GM23248 (cell line): ENCODE measurements around the gene SELENOT. TPM values are rescaled to one million over a fixed set of nuclear protein-coding genes. Genes with fewer than 3 reads are reported as not detected.
A peak's percentile ranks its signal among the peaks of the same experiment; 100 is the strongest.

Source experiments
- DNase-seq: peaks from one replicate; pipeline ENCODE4 v3.0.0-alpha.2; 2015
- H2AFZ ChIP-seq: fragments of 200-600 bp; sonication (generic); 2 replicates; pipeline ENCODE4 v1.6.1; 2016; ENCODE audit warnings: antibody characterized with exemption
- H3F3A ChIP-seq: fragments of 200-600 bp; sonication (generic); 2 replicates; pipeline ENCODE4 v1.6.1; 2016; ENCODE audit warnings: mild to moderate bottlenecking, antibody characterized with exemption, mixed run types; ENCODE audit not compliant: insufficient read depth
- H3K27ac ChIP-seq: fragments of 200-600 bp; sonication (generic); 2 replicates; pipeline ENCODE4 v1.5.1; 2016; ENCODE audit warnings: mild to moderate bottlenecking
- H3K27me3 ChIP-seq: fragments of 200-600 bp; sonication (generic); replicated peaks from 2 replicates; pipeline ENCODE4 v1.6.1; 2016; ENCODE audit warnings: mild to moderate bottlenecking; ENCODE audit not compliant: insufficient read depth
- H3K36me3 ChIP-seq: fragments of 200-600 bp; sonication (generic); 2 replicates; pipeline ENCODE4 v1.6.1; 2016; ENCODE audit warnings: low read depth, mild to moderate bottlenecking
- H3K4me1 ChIP-seq: fragments of 200-600 bp; sonication (generic); 2 replicates; pipeline ENCODE4 v1.6.1; 2016; ENCODE audit warnings: mild to moderate bottlenecking; ENCODE audit not compliant: insufficient read depth
- H3K4me2 ChIP-seq: fragments of 200-600 bp; sonication (generic); one replicate; pipeline ENCODE4 v1.6.1; 2016; ENCODE audit warnings: mild to moderate bottlenecking; ENCODE audit not compliant: unreplicated experiment
- H3K4me3 ChIP-seq: fragments of 200-600 bp; sonication (generic); 2 replicates; pipeline ENCODE4 v1.5.1; 2016; ENCODE audit warnings: mild to moderate bottlenecking
- H3K79me2 ChIP-seq: fragments of 200-600 bp; sonication (generic); 2 replicates; pipeline ENCODE4 v1.6.1; 2016; ENCODE audit warnings: mild to moderate bottlenecking; ENCODE audit not compliant: insufficient read depth
- H3K9ac ChIP-seq: fragments of 200-600 bp; sonication (generic); 2 replicates; pipeline ENCODE4 v1.6.1; 2016; ENCODE audit warnings: mild to moderate bottlenecking
- H3K9me2 ChIP-seq: fragments of 200-600 bp; sonication (generic); 2 replicates; pipeline ENCODE4 v1.6.1; 2016; ENCODE audit warnings: mixed run types, mild to moderate bottlenecking, moderate library complexity; ENCODE audit not compliant: insufficient read depth
- H3K9me3 ChIP-seq: fragments of 200-600 bp; sonication (generic); one replicate; pipeline ENCODE4 v1.6.1; 2017; ENCODE audit warnings: low read depth
- H4K20me1 ChIP-seq: fragments of 200-600 bp; sonication (generic); 2 replicates; pipeline ENCODE4 v1.6.0; 2016; ENCODE audit not compliant: insufficient read depth
- EZH2 ChIP-seq: fragments of 200-600 bp; sonication (generic); IDR thresholded peaks from 2 replicates; pipeline ENCODE4 v1.6.1; 2018; ENCODE audit warnings: antibody characterized with exemption, mild to moderate bottlenecking; ENCODE audit not compliant: insufficient read depth, poor library complexity, severe bottlenecking
- EZH2phosphoT487 ChIP-seq: fragments of 200-600 bp; sonication (generic); IDR thresholded peaks from 2 replicates; pipeline ENCODE4 v1.6.1; 2018; ENCODE audit warnings: antibody characterized with exemption, moderate library complexity, mild to moderate bottlenecking, low read depth; ENCODE audit not compliant: insufficient read depth
- WGBS, 2 experiments: methylation state at CpG; one replicate each; pipeline ENCODE4 v1.1.6; 2015 to 2017; ENCODE audit warnings: low lambda C conversion rate in 2 of 2, low coverage in 1 of 2; ENCODE audit errors: missing lambda C conversion rate in 2 of 2; 5-methylcytosine and 5-hydroxymethylcytosine counted together
- in situ Hi-C: fragments of 300-500 bp; cut with MboI; formaldehyde crosslinking; loops from 2 replicates; pipeline ENCODE4 v1.15.0; 2020
- polyA plus RNA-seq: library from polyadenylated mRNA; unstranded; fragments of >200 nt; fragmentation: Nextera tagmentation; extraction: Ambion mirVana; gene quantifications from 2 replicates; pipeline ENCODE4 v1.2.1, GENCODE V29; 2016
- total RNA-seq: library from RNA; depleted of rRNA; stranded (reverse); fragments of >200 nt; shearing (Covaris generic); gene quantifications from 2 replicates; pipeline ENCODE4 v1.2.3, GENCODE V29; 2014; rRNA removed

SELENOT gene, protein sequence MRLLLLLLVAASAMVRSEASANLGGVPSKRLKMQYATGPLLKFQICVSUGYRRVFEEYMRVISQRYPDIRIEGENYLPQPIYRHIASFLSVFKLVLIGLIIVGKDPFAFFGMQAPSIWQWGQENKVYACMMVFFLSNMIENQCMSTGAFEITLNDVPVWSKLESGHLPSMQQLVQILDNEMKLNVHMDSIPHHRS
- 92.8 and 179 TPM in 2 replicates for total RNA-seq
- polyA plus RNA-seq = 187 and 193 TPM in 2 replicates

DNA sequence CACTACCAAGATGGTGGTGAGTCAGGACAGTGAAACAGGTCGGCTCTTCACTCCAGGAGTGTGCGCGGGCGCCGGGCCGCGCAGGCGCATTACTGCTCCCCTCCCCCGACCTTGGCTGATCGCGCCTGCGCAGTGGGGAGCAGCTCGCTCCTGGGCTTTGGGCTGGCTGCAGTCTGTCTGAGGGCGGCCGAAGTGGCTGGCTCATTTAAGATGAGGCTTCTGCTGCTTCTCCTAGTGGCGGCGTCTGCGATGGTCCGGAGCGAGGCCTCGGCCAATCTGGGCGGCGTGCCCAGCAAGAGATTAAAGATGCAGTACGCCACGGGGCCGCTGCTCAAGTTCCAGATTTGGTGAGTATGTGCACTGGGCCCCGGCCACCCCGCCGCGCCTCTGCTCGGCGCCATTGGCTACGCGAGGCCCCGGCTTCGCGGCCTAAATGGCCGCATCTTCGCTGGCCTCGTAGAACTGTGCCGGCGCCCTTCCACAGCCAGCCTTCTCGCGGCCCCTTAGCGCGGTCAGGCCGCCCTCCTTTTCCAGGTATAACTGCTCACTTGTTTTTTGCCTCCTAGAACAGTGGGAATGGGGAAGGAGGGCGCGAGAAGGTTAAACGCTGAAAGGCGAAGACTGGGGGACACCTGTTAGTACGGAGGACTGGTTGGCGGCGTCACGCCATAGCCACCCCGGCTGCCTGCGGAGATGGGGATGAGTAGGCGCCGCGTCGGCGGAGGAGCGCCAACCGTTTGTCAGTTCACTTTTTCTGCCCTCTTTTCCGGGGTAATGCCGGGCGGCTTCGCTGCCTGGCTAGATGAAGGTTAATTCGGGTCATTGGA lies at the start of gene SELENOT:
Gene SELENOT, plus strand, starts transcription at position 169 of the 827 bp plus-strand sequence. Its CDS starts 42 bp downstream, at position 211.
- H3K27ac ChIP-seq = peak within 1 kb of the TSS; percentile 92
- peaks cover 67% of the 10 kb centered on the region for H3K79me2 ChIP-seq
- H3K9me2 ChIP-seq = no peaks in the 10 kb centered on the region
- no peaks in the 10 kb centered on the region for H3K9me3 ChIP-seq
- in situ Hi-C loops = no loop called here
- H3K4me1 ChIP-seq = peaks cover 36% of the 10 kb centered on the region
- H3K4me2 ChIP-seq = peak within 1 kb of the TSS; percentile 100
- H3K4me3 ChIP-seq = peak within 1 kb of the TSS; percentile 93
- no peaks in the 10 kb centered on the region for H3K27me3 ChIP-seq
- no peaks in the 10 kb centered on the region for H4K20me1 ChIP-seq
- peak within 1 kb of the TSS; percentile 96 for H2AFZ ChIP-seq
- H3K9ac ChIP-seq = peak within 1 kb of the TSS; percentile 93
- no peaks in the 10 kb centered on the region for H3K36me3 ChIP-seq
- peak; percentile 97 for DNase-seq
- TF ChIP-seq EZH2phosphoT487 (no peak), EZH2 (no peak)
- WGBS, 2 experiments = 1 to 2% methylated on average over 67 to 68 of the region's 69 CpGs
- peaks cover 53% of the 10 kb centered on the region for H3F3A ChIP-seq

DNA sequence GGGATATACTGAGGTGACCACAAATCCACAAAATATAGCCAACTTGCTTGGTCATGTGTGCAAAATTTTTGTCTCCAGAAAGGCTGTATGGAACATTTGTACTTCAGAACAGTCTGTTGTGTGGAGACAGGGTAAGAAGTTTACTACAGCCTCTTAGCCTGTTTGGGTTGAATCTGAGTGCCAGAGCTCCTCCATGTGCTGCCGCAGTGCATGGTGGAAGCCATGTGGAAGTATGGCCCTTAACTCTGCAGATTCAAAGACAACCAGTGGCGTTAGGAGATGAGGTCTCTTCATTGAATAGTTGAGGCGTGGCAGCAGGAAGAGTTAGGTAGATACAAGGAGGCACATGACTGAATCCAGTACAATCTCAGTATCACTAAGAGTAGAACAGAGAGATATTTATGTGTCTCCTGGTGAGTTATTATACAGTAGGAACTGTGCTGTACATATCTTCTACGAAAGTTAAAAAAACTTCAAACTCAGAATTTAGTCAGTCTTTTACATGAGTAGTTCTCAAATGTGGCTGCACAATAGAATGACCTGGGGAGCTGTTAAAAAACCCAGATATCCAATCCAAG lies 47.2 kb upstream of the SELENOT start:
- H4K20me1 ChIP-seq = no peaks in the 10 kb centered on the region
- no peak overlapping the region for H3K9ac ChIP-seq
- no peak for DNase-seq
- in situ Hi-C loops = no loop called here
- H3K36me3 ChIP-seq = peaks cover 41% of the 10 kb centered on the region
- no peak overlapping the region for H3K4me2 ChIP-seq
- WGBS, 2 experiments = 85 to 91% methylated on average over 4 of the region's 4 CpGs
- H3K27ac ChIP-seq = no peak overlapping the region
- peaks cover 100% of the 10 kb centered on the region for H3K79me2 ChIP-seq
- no peaks in the 10 kb centered on the region for H3K4me1 ChIP-seq
- no peaks in the 10 kb centered on the region for H3F3A ChIP-seq
- no peaks in the 10 kb centered on the region for H3K9me3 ChIP-seq
- H3K4me3 ChIP-seq = no peak overlapping the region
- H2AFZ ChIP-seq = no peak overlapping the region
- no peaks in the 10 kb centered on the region for H3K9me2 ChIP-seq
- H3K27me3 ChIP-seq = no peaks in the 10 kb centered on the region
- TF ChIP-seq EZH2 = no peak
- no peak for TF ChIP-seq EZH2phosphoT487

DNA sequence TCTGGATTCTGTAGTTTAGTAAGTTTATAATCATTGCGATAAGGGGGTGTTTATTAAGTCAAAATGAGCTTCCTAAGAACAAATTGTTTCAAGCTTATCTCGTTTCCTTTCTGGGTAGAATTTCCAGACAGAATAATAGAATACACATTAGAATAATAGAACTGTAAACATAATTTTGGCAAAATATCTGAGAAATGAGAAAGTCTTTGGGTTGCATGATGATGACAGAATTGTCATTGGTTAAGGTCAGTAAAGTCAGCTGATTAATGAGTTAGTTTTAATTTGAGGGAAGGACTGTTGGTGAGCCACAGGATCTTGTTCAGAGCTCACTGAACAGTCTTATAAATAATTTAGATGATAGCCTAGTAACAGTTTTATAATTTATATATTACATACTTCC lies 46.3 kb upstream of the SELENOT start:
- H3K27me3 ChIP-seq = no peaks in the 10 kb centered on the region
- in situ Hi-C loops = no loop called here
- H3K4me1 ChIP-seq = no peaks in the 10 kb centered on the region
- no peaks in the 10 kb centered on the region for H3F3A ChIP-seq
- no peaks in the 10 kb centered on the region for H4K20me1 ChIP-seq
- DNase-seq = no peak
- H3K27ac ChIP-seq = no peak overlapping the region
- peaks cover 100% of the 10 kb centered on the region for H3K79me2 ChIP-seq
- H3K4me2 ChIP-seq = no peak overlapping the region
- no peaks in the 10 kb centered on the region for H3K9me2 ChIP-seq
- no peak overlapping the region for H2AFZ ChIP-seq
- H3K9ac ChIP-seq = no peak overlapping the region
- no peak overlapping the region for H3K4me3 ChIP-seq
- TF ChIP-seq EZH2 (no peak), EZH2phosphoT487 (no peak)
- H3K9me3 ChIP-seq = no peaks in the 10 kb centered on the region
- 50 to 58% methylated on average over 2 of the region's 2 CpGs for WGBS, 2 experiments
- H3K36me3 ChIP-seq = peaks cover 41% of the 10 kb centered on the region

DNA sequence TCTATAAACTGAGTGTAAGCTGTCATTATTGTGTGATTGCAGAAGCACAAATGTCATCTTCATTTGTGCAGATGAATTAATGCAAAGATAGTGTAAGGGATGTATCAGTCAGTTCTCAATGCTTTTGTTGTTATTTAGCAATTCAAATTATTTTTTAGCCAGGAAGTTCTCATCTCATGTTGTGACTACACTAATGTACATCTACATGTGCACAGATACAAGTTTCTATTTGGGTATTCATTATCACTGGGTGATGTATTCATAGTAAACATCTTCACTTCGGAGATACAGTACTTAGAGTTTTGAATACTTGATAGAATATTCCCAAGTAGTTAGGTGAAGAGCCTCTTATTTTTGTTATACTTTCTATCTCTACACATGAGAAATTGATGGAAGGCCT lies 45.4 kb upstream of the SELENOT start:
- Histone ChIP-seq H4K20me1 (no peaks in the 10 kb centered on the region), H3K27ac (no peak overlapping the region), H3K9me3 (no peaks in the 10 kb centered on the region), H3K4me3 (no peak overlapping the region), H3K27me3 (no peaks in the 10 kb centered on the region), H2AFZ (no peak overlapping the region), H3K4me1 (no peaks in the 10 kb centered on the region), H3F3A (no peaks in the 10 kb centered on the region), H3K9me2 (no peaks in the 10 kb centered on the region), H3K36me3 (peaks cover 39% of the 10 kb centered on the region), H3K79me2 (peaks cover 92% of the 10 kb centered on the region), H3K9ac (no peak overlapping the region), H3K4me2 (no peak overlapping the region)
- no peak for DNase-seq
- in situ Hi-C loops = no loop called here
- 96 to 97% methylated on average over 1 of the region's 1 CpG for WGBS, 2 experiments
- no peak for TF ChIP-seq EZH2phosphoT487
- TF ChIP-seq EZH2 = no peak
